Progenitor cell of endocrine pancreas (in vitro differentiated cells): ENCODE results near the gene PRMT5. TPM values are rescaled to one million over a fixed set of nuclear protein-coding genes. Genes with fewer than 3 reads are reported as not detected.

Experiments
- DNase-seq: peaks from one replicate; pipeline ENCODE4 v3.0.0; 2021; ENCODE audit warnings: low spot score; ENCODE audit not compliant: unreplicated experiment
- H3K27ac Mint-ChIP-seq: 2 replicates; pipeline ENCODE4 v1.8.0; 2021; ENCODE audit warnings: mild to moderate bottlenecking, moderate library complexity, mixed read lengths
- H3K27me3 Mint-ChIP-seq: 2 replicates; pipeline ENCODE4 v1.8.0; 2021; ENCODE audit warnings: mixed read lengths
- H3K36me3 Mint-ChIP-seq: 2 replicates; pipeline ENCODE4 v1.8.0; 2022; ENCODE audit warnings: mixed read lengths; ENCODE audit not compliant: insufficient read depth
- H3K4me1 Mint-ChIP-seq: 2 replicates; pipeline ENCODE4 v1.8.0; 2021; ENCODE audit warnings: low read depth, mixed read lengths
- H3K4me3 Mint-ChIP-seq: 2 replicates; pipeline ENCODE4 v1.8.0; 2021; ENCODE audit warnings: low read depth, mild to moderate bottlenecking, moderate library complexity, mixed read lengths
- H3K9me3 Mint-ChIP-seq: 2 replicates; pipeline ENCODE4 v1.8.0; 2021; ENCODE audit warnings: low read depth, mixed read lengths
- long read RNA-seq: library from polyadenylated mRNA; unstranded; transcript quantifications from one replicate; pipeline ENCODE4 v2.0.0, GENCODE V29; 2020
- total RNA-seq: library from RNA; stranded (reverse); gene quantifications from 2 replicates; pipeline ENCODE4 v1.2.1, GENCODE V29; 2021
- TF ChIP-seq, protein P1 (sequence below): fragments of 200-600 bp; sonication (generic); IDR thresholded peaks from one replicate; pipeline ENCODE4 v1.5.0; 2021; ENCODE audit warnings: antibody characterized with exemption, mild to moderate bottlenecking; ENCODE audit not compliant: unreplicated experiment

The PRMT5 gene
- total RNA-seq = 104 and 111 TPM in 2 replicates
- long read RNA-seq, transcript PRMT5-213 (16 exons, 1,857 nt) = minor isoform, 6 of 498 reads
- long read RNA-seq, transcript PRMT5-202 (17 exons, 2,531 nt) = major isoform, 340 of 498 reads
- long read RNA-seq, transcript PRMT5-204 (17 exons, 2,418 nt) = minor isoform, 14 of 498 reads
- long read RNA-seq, partial matches to known transcripts = 32 of 498 reads
- long read RNA-seq, other reads (novel, unspliced or antisense) = 105 of 498 reads

DNA sequence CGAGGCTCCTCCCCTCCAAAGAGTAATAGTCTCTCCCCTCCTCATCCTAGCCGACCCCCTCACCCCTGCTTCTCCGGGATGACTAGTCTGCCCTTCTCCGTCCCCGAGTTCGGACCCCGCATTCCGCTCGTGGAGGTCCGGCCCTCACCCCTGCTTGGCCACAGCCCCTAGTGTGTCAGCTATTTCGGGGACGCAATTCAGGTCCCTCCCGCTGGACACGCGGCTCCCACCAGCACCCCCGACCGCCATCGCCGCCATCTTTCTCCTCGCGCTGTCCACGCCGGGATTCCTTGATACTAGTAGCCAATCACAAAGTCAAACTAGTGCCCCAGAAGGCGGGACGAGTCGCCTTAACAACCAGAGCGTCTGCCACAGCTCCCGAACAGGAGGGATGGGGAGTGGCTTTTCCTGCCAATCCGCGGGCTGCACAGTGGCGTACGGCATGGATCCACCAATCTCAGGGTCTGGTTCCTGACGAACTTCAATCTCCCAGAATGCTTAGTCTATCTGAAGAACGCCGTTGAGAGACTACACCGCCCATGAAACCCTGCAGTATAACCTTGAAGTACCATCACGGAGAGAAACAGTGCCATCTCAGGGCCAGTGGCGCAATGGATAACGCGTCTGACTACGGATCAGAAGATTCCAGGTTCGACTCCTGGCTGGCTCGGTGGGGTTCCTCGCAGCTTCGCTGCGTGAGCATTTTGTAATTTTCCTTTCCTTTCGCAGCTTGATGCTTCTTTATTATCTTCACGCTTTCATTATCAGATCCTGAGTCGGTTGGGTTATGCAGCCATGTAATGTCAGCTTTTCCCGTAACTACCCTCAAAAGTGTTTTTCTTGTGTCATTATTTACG lies at the start of gene PRMT5:
Gene PRMT5, minus strand, starts transcription at position 273 of the 857 bp plus-strand sequence. Its CDS starts 15 bp downstream, at position 258.
- peak; percentile 96 for DNase-seq
- Mint-ChIP-seq H3K27ac (no peak within 1 kb of the TSS), H3K36me3 (peaks cover 8% of the 10 kb centered on the region), H3K4me3 (no peak within 1 kb of the TSS), H3K4me1 (peaks cover 27% of the 10 kb centered on the region), H3K9me3 (no peaks in the 10 kb centered on the region), H3K27me3 (no peaks in the 10 kb centered on the region)
- TF ChIP-seq, protein P1, sequence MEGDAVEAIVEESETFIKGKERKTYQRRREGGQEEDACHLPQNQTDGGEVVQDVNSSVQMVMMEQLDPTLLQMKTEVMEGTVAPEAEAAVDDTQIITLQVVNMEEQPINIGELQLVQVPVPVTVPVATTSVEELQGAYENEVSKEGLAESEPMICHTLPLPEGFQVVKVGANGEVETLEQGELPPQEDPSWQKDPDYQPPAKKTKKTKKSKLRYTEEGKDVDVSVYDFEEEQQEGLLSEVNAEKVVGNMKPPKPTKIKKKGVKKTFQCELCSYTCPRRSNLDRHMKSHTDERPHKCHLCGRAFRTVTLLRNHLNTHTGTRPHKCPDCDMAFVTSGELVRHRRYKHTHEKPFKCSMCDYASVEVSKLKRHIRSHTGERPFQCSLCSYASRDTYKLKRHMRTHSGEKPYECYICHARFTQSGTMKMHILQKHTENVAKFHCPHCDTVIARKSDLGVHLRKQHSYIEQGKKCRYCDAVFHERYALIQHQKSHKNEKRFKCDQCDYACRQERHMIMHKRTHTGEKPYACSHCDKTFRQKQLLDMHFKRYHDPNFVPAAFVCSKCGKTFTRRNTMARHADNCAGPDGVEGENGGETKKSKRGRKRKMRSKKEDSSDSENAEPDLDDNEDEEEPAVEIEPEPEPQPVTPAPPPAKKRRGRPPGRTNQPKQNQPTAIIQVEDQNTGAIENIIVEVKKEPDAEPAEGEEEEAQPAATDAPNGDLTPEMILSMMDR = no peak

DNA sequence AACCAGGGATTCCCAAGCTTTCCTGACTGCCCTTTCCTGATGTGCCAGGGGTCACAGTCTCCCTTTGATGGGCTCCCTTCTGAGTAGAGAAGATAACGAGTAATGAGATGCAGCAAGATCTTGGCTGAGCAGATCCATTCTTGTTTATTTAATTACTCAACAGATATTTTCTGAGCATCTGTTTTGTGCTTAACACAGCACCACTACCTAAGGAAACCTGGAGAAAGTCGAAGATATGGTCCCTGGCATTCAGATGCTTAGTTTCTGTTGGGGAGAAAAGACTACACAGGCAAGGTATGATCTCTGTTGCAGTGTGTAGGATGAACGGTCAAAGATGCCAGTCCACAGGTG lies 49.3 kb upstream of the PRMT5 start:
- H3K27me3 Mint-ChIP-seq = no peaks in the 10 kb centered on the region
- H3K36me3 Mint-ChIP-seq = peaks cover 37% of the 10 kb centered on the region
- TF ChIP-seq, protein P1 = no peak
- peaks cover 49% of the 10 kb centered on the region for H3K4me1 Mint-ChIP-seq
- H3K27ac Mint-ChIP-seq = peak overlapping the region; percentile 100
- DNase-seq = no peak
- no peaks in the 10 kb centered on the region for H3K9me3 Mint-ChIP-seq
- peak overlapping the region; percentile 82 for H3K4me3 Mint-ChIP-seq

DNA sequence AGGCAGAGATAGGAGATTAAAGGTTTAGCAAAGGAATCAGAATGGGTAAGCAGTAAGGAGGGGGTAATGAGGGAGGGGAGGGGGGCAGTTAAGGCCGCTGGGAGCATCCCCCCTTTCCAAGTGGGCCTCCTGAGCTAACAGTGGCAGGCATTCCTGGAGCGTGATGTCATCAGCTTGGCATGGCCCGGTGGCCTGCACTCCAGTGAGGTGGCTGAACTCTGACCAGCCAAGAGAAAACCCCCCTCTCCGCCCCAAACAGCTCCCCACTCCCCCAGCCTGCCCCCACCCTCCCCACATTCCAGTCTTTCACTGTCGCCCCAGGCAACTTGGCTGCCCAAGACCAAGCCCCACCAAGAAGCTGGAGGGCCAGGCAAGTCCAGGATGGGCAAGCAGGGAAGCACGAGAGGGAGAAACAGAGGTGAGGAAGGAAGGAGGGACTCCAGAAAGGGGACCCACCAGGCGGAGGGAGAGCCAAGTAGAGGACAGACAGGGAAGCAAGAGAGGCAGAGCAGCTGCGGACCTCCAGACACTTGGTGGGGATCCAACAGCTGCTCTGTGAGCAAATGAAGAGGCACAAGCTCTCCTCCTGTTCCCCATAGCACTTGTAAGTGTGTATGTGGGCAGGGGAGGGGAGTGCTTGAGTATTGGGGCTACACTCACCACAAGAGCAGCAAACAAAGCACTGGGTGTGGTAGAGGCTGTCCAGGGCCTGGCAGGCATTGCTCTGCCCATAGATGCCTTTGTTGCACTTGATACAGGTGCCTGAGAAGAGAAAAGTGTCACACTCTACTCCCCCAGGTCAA lies 48.7 kb upstream of the PRMT5 start:
- H3K4me3 Mint-ChIP-seq = peak overlapping the region; percentile 82
- TF ChIP-seq, protein P1 = no peak

GRCh38 chr14:22977434-22977683 lies 48.2 kb upstream of the PRMT5 start:
- Mint-ChIP-seq H3K36me3 (peaks cover 41% of the 10 kb centered on the region), H3K4me3 (peak overlapping the region; percentile 44), H3K4me1 (peaks cover 49% of the 10 kb centered on the region), H3K27me3 (no peaks in the 10 kb centered on the region), H3K9me3 (no peaks in the 10 kb centered on the region), H3K27ac (peak overlapping the region; percentile 100)
- DNase-seq = no peak
- TF ChIP-seq, protein P1 = no peak

More for the DNA sequence above, 48.7 kb upstream of the PRMT5 start:
- H3K4me1 Mint-ChIP-seq = peaks cover 49% of the 10 kb centered on the region
- peak; percentile 76 for DNase-seq
- H3K27me3 Mint-ChIP-seq = no peaks in the 10 kb centered on the region
- H3K9me3 Mint-ChIP-seq = no peaks in the 10 kb centered on the region
- peak overlapping the region; percentile 100 for H3K27ac Mint-ChIP-seq
- H3K36me3 Mint-ChIP-seq = peaks cover 40% of the 10 kb centered on the region
